ENCODE results near the gene LCE3C. TPM values are rescaled to one million over a fixed set of nuclear protein-coding genes. Genes with fewer than 3 reads are reported as not detected.

LCE3C gene
- total and polyA plus RNA-seq, 9 of the 15 experiments (the other 6 are each of a cell fraction or from before 2014, with no cell fraction given) = not detected

- Histone ChIP-seq H3K9ac (ENCODE audit: insufficient read depth in 1 of 2, low read depth in 2 of 2, low read length in 2 of 2) (no peak within 1 kb of the TSS), H3K27ac (ENCODE audit: extremely low read depth, low read depth, low read length) (no peak within 1 kb of the TSS), H3K9me1 (ENCODE audit: control insufficient read depth, insufficient read depth, low read length) (no peaks in the 10 kb centered on the region), H4K20me1 (replicated peaks; ENCODE audit: control insufficient read depth, insufficient read depth, low read length) (0 out of 2 replicates have a peak, but pooled peaks cover 6% of the 10 kb centered on the region), H3K4me2 (ENCODE audit: insufficient read depth, low read length) (no peak within 1 kb of the TSS), H3K36me3 (ENCODE audit: control insufficient read depth, insufficient read depth, low read length) (no peaks in the 10 kb centered on the region), H3K79me2 (ENCODE audit: control insufficient read depth, insufficient read depth, low read length) (no peaks in the 10 kb centered on the region), H3K27me3 (ENCODE audit: control insufficient read depth in 2 of 2, insufficient read depth in 2 of 2, low read length in 2 of 2) (no peaks in the 10 kb centered on the region), H3K9me3 (replicated peaks; ENCODE audit: control insufficient read depth, insufficient read depth, low read depth, low read length) (no peaks in the 10 kb centered on the region), H3K4me3 (no peak within 1 kb of the TSS), H2AFZ (ENCODE audit: low read depth, low read length) (no peak within 1 kb of the TSS), H3K4me1 (replicated peaks in 1 of 2; ENCODE audit: control insufficient read depth in 2 of 2, insufficient read depth in 2 of 2, low read length in 2 of 2) (peaks cover 0 to 9% of the 10 kb centered on the region in 2 experiments; a peak in 2 of 5 replicates)
- TF ChIP-seq RFX5 (IDR thresholded peaks at IDR 0.05; ENCODE audit: low read depth, low read length) (no peak), PRPF4 (IDR thresholded peaks at IDR 0.05; ENCODE audit: insufficient read depth, low read depth, low read length, poor library complexity, severe bottlenecking) (no peak), STAG1 (CRISPR knock-in tag; IDR thresholded peaks at IDR 0.05; ENCODE audit: borderline replicate concordance) (no peak), SRSF1 (IDR thresholded peaks at IDR 0.05; ENCODE audit: low read depth, low read length) (no peak), ATF7 (IDR thresholded peaks at IDR 0.05) (no peak), TFE3 (CRISPR knock-in tag; IDR thresholded peaks at IDR 0.05) (no peak), ZNF395 (CRISPR knock-in tag; IDR thresholded peaks at IDR 0.05) (no peak), CTCF (IDR thresholded peaks at IDR 0.05 in 2 of 3, conservative IDR thresholded peaks at IDR 0.05 in 1 of 3; ENCODE audit: insufficient read depth in 2 of 3, low read depth in 1 of 3, low read length in 3 of 3) (no peak), HCFC1 (IDR thresholded peaks at IDR 0.05; ENCODE audit: low read depth, low read length) (no peak), FOXM1 (IDR thresholded peaks at IDR 0.05; ENCODE audit: low read depth) (no peak), FOXM1 (CRISPR knock-in tag; IDR thresholded peaks at IDR 0.05; ENCODE audit: low read depth) (no peak), PURB (CRISPR knock-in tag; IDR thresholded peaks at IDR 0.05; ENCODE audit: low read depth) (no peak), CBX3 (IDR thresholded peaks at IDR 0.05; ENCODE audit: borderline replicate concordance in 1 of 2, low read length in 2 of 2) (no peak), PRMT5 (CRISPR knock-in tag; IDR thresholded peaks at IDR 0.05) (no peak), GABPA (tag; conservative IDR thresholded peaks at IDR 0.05; ENCODE audit: low read depth) (no peak), ARNT (IDR thresholded peaks at IDR 0.05) (no peak), ZNF644 (tag; IDR thresholded peaks at IDR 0.05; ENCODE audit: low read depth) (no peak)
- ATAC-seq = no peak
- in situ Hi-C loops (cut with MboI) (no loop called here), intact Hi-C loops (cut with micrococcal nuclease) (no loop called here)
- 0% methylated on average over 10 of the region's 10 CpGs for WGBS (ENCODE audit: insufficient coverage, low coverage, missing lambda C conversion rate)
- POLR2A ChIA-PET = interaction anchor here (1.3 kb wide), 1 partner anchor 30 kb away, joined by 5 read pairs; no protein-coding TSS in a partner anchor
- DNase-seq (ENCODE audit: extremely low read depth in 1 of 4, low spot score in 3 of 4) = no peak
- FAIRE-seq = no peak
- CTCF ChIA-PET (ENCODE audit: low intra/inter-chr PET ratio) = no interaction called here
- BruUV-seq (replicated peaks) = no TSS peak
These were observed 22.8 kb downstream of the LCE3C start, which contains the start of gene LCE3A for GRCh38 chr1:152622803-152623202. LCE3A (minus strand) TSS chr1:152623103; CDS start chr1:152623103, 0 bp downstream.

All from K562 (cell line).